ENCODE data around the gene KCTD17.

Gene KCTD17

GRCh38 chr22:37051391-37052385 lies at the start of gene KCTD17:
Gene KCTD17 (plus strand): TSS chr22:37051742. CDS start chr22:37051761, 19 bp downstream.
- DNase-seq: peak; percentile 69

- DNase-seq: no peak
Measured at GRCh38 chr22:37001826-37002225, 49.7 kb upstream of the KCTD17 start.

GRCh38 chr22:37002633-37003032 lies 48.9 kb upstream of the KCTD17 start:
- no peak for DNase-seq

GRCh38 chr22:37007651-37008050 lies 43.9 kb upstream of the KCTD17 start:
- no peak for DNase-seq

GRCh38 chr22:37008365-37008764 lies 43.2 kb upstream of the KCTD17 start:
- DNase-seq: no peak

GRCh38 chr22:37009490-37009889 lies 42.1 kb upstream of the KCTD17 start:
- DNase-seq: no peak

- DNase-seq: no peak
Measured at GRCh38 chr22:37010174-37010573, 41.4 kb upstream of the KCTD17 start.

- DNase-seq: no peak
Measured at GRCh38 chr22:37010976-37011375, 40.6 kb upstream of the KCTD17 start.

- DNase-seq: no peak
Measured at GRCh38 chr22:37011472-37011871, 40.1 kb upstream of the KCTD17 start.

GRCh38 chr22:37012262-37012904 lies 39.2 kb upstream of the KCTD17 start:
- DNase-seq: no peak

- DNase-seq: no peak
Measured at GRCh38 chr22:37012956-37013355, 38.6 kb upstream of the KCTD17 start.

- DNase-seq: no peak
Measured at GRCh38 chr22:37014415-37014806, 37.1 kb upstream of the KCTD17 start.

GRCh38 chr22:37014835-37015586 lies 36.5 kb upstream of the KCTD17 start:
- no peak for DNase-seq

- no peak for DNase-seq
Measured at GRCh38 chr22:37015587-37015878, 36.0 kb upstream of the KCTD17 start.

GRCh38 chr22:37016134-37016910 lies 35.2 kb upstream of the KCTD17 start:
- DNase-seq: no peak

GRCh38 chr22:37017356-37017755 lies 34.2 kb upstream of the KCTD17 start:
- DNase-seq: no peak

GRCh38 chr22:37018086-37018814 lies 33.3 kb upstream of the KCTD17 start:
- DNase-seq: no peak

- peak; percentile 43 for DNase-seq
Measured at GRCh38 chr22:37018815-37019308, 32.7 kb upstream of the KCTD17 start.

- DNase-seq: peak; percentile 64
Measured at GRCh38 chr22:37019309-37020191, 32.0 kb upstream of the KCTD17 start, which contains the start of the genes MPST and TST. Gene MPST (plus strand): TSS chr22:37019742. CDS start chr22:37019837, 95 bp downstream. Gene TST (minus strand): TSS chr22:37019447. CDS start chr22:37018732, 715 bp downstream.

GRCh38 chr22:37020192-37020479 lies 31.4 kb upstream of the KCTD17 start:
- peak; percentile 25 for DNase-seq

- no peak for DNase-seq
Measured at GRCh38 chr22:37021041-37021440, 30.5 kb upstream of the KCTD17 start.
